Measurements from ENCODE around the gene ARRDC3.
"Not testable (repeated sequence)": the region's sequence is repeated elsewhere in the genome, so short reads cannot be mapped to it uniquely, and the experiment has no call there.

Gene ARRDC3
- 463 to 640 reads per million in 2 donors for total RNA-seq

GRCh38 chr5:91383027-91383955 is at the start of gene ARRDC3:
ARRDC3 (minus strand) TSS chr5:91383317; CDS start chr5:91383092, 225 bp downstream.
- peak; percentile 92 to 98 (median 94) for DNase-seq

GRCh38 chr5:91430949-91431348 is 47.8 kb upstream of the ARRDC3 start:
- DNase-seq = no peak

DNA sequence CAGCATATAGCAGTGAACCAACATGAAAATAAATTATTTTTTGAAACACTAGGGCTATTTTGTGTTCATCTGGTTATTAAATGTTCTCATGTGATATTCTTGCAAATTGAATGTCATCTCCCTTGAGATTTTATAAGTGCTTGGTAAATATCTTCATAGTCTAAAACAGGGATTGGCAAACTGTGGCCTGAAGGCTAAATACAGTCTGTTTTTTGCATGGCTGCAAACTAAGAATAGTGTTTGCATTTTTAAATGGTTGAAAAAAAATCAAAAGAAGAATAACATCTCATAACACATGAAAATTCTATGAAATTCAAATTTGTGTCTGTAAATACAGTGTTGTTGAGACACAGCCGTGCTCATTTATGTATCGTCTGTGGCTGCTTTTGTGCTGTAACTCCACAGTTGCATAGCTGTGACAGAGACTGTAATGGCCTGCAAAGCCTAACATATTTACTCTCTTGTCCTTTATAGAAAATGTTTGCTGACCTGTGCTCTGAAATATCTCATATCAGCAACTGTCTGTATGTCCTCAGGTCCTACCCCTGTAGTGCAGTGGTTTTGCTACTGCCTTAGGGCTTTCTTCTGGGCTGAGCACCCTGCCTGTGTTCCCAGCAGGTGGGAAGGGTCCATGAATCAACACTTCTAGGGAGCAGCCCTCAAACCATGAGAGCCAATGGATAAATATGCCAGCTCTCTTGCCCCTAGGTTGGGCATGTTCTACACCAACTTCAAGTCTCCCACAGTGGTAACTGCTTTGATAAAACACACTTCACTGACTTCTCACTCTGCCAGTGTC is 41.7 kb upstream of the ARRDC3 start:
- no peak for DNase-seq

DNA sequence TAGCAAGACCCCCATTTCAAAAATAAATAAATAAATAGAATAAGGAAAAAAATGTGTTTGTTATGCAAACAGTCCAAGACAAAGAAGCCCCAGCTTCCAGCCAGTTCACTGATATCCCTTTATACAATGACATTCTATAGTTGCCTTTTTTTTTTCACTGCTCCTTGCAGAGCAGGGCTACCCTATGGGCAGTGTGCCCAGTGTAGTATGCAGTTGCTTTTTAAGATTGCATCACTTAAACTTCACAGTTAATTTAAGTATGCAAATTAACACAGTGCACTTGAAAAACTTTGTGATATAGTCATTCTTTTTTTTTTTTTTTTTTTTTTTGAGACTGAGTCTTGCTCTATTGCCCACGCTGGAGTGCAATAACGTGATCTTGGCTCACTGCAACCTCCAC is 40.8 kb upstream of the ARRDC3 start:
- no peak for DNase-seq

DNA sequence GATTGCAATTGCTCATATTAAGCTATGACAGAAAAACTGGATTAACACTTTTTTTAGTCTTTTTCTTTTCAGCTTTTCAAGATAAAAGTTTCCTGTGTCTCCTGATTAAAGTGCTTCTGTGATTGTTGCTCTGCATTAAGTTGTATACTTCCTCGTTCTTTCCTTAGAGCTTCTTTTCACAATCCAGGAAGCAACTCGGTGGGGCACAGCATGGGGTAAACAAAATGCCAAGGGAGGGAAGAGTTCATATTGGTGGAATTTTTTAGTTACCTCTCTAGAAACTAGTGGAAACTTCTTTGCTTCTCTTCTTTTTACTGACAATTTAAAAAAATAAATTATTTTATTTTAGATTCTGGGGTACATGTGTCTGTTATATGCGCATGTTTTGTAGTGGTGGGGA is 37.8 kb upstream of the ARRDC3 start:
- DNase-seq = no peak

DNA sequence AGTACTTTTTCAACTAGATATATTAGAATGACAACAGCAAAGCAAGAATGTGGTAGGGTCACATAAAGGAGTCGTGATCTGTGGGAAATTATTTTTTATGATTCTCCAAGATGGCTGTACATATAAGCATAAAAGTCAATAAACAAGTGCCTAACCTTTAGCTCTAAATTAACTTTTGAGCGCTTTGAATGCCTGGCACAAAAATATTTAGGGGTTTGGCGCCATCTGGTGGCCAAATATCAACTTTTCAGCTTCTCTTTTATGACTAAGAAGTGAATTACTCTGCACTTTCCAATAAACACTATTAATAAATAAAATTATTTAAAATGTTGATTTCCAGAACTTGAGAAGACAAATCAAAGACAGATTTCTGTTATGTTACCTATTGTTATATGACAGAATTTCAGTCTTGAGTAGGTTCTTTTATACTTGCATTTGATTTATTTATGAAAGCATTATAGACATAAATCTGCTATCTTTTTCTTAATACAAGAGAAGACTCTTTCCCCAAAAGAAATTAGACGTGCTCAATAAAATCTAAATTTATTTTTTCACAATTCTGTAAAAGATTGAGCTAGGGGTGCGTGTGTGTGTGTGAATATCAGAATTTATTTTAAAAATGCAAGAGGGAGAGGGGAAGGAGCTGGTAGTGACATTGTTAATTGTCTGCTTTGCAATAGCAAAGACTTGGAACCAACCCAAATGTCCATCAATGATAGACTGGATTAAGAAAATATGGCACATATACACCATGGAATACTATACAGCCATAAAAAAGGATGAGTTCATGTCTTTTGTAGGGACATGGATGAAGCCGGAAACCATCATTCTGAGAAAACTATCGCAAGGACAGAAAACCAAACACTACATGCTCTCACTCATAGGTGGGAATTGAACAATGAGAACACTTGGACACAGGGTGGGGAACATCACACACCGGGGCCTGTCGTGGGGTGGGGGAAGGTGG is 36.7 kb upstream of the ARRDC3 start:
- DNase-seq = peak; percentile 36 to 66 (median 55)

GRCh38 chr5:91419136-91419535 is 36.0 kb upstream of the ARRDC3 start:
- no peak for DNase-seq

DNA sequence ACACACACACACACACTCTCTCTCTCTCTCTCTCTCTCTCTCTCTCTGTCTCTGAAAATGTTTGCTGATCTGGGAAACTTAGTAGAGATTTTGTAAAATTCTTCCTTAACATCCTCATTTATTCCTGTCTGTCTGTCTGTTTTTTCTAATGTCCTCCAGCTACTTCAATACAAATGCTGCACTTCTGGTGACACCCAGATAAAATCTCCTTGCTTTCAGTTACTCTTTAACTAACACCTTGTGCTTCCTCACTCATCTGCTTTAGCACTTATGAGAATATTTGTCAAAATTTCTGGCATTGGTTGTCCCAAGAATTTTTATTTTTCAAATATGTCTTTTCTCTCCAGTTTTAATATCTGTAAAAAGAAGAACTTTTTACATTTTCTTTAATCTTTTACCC is 35.0 kb upstream of the ARRDC3 start:
- peak in 1 of 5 experiments; percentile 8 for DNase-seq

DNA sequence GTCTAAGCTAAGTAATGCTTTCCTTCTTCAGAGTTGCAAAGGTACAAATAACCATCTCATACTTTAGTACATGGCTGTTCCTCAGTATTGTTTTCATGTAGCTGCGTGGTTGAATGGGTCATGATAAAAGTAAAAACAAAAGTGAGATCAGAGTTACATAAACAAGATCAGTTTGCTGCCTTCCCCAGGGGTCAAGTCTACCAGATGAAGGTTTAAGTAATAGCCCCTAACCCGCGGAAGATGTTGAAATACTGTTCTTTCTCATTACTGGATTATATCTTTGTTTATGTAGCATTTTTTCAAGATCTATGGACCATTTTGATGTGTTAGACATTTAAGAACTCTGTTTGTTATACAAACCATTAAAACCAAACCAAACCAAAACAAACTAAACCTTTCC is 34.1 kb upstream of the ARRDC3 start:
- DNase-seq = peak in 1 of 5 experiments; percentile 12

- DNase-seq = no peak
Observed at GRCh38 chr5:91416491-91416890, 33.4 kb upstream of the ARRDC3 start.

DNA sequence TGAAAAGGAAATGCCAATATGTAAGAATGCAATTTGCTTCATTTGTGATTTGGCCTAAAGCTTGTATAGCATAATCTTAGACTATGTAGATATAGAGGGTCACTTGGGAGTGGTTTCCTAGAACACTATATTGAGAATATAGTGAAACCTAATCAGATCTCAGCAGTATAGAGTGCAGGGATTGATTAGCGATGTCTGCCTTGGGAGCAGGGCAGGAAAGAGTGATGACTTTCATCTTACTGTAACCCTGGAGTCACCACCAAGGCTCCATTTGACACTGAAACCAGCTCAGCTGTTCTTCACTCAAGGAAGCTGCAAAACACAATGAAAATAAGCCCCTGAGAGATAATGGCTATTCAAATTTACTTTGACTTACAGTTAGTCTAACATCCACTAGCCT is 26.2 kb upstream of the ARRDC3 start:
- no peak for DNase-seq

GRCh38 chr5:91408710-91409109 is 25.6 kb upstream of the ARRDC3 start:
- no peak for DNase-seq

- DNase-seq = no peak
Observed at GRCh38 chr5:91407204-91407603, 24.1 kb upstream of the ARRDC3 start.

GRCh38 chr5:91403438-91403837 is 20.3 kb upstream of the ARRDC3 start:
- no peak for DNase-seq

DNA sequence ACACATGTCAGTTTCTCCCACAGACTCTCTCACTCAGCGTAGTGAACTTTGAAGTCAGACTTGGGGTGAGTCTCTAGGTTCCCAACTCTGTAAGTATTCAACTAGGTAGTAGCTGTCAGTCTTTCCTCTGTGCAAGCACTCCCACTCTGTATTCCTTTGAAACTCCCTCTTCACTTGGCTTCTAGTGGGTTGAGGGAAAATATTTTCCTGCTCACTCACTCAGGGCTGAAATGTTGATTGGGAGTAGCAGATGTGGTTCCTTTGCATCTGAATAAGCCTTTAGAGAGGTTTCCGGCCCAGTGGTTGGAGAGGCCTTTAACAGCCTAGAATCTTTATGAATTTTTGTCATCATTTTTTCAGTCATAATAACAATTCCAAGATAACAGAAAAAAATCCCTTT is 18.1 kb upstream of the ARRDC3 start:
- DNase-seq = no peak

GRCh38 chr5:91397791-91398190 is 14.7 kb upstream of the ARRDC3 start:
- no peak for DNase-seq

DNA sequence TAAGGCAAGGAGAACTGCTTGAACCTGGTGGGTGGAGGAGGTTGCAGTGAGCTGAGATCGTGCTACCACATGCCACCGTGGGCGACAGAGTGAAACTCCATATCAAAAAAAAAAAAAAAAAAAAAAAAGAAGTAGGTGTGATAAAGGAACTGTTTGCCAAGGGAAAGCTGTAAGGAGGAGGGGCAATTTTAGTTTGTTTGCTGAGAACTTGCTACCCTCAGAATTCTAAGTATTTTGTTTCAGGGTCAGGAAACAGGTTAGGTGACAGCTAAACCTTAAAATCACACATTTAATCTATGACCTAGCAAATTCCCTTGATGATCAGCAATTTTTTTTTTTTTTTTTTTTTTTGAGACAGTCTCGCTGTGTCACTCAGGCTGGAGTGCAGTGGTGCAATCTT is 7.2 kb upstream of the ARRDC3 start:
- DNase-seq = peak in 2 of 5 experiments; percentile 40 to 60

GRCh38 chr5:91389555-91389954 is 6.4 kb upstream of the ARRDC3 start:
- not testable (repeated sequence) for DNase-seq

DNA sequence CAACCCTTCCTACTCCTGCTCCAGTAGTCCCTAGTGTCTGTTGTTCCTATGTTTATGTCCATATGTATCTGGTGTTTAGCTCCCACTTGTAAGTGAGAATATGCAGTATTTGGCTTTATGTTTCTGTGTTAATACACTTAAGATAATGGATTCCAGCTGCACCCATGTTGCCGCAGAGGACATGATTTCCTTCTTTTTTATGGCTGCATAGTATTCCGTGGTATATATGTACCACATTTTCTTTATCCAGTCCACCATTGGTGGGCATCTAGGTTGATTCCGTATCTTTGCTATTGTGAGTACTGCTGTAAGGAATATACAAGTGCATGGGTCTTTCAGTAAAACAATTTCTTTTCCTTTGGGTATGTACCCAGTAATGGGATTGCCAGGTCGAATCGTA is 5.2 kb upstream of the ARRDC3 start:
- no peak for DNase-seq

DNA sequence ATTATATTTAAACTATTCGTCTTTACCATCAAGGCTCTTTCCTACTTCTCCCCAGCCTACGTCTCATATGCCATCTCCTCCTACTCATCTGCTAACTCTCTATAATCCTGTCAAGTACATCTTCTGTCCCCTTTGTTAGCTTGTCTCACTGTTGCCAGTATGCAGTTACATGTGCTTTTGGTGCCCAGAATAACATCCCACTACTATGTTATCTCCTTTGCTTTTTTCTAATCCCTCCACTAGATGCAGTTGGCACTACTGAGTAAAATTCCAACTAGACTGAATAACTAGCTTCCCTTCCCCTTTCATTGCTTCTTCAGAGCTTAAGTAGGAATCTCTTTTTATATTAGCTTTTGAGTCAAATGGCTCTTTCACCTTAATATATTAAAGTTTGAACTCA is 3.0 kb upstream of the ARRDC3 start:
- DNase-seq = no peak

DNA sequence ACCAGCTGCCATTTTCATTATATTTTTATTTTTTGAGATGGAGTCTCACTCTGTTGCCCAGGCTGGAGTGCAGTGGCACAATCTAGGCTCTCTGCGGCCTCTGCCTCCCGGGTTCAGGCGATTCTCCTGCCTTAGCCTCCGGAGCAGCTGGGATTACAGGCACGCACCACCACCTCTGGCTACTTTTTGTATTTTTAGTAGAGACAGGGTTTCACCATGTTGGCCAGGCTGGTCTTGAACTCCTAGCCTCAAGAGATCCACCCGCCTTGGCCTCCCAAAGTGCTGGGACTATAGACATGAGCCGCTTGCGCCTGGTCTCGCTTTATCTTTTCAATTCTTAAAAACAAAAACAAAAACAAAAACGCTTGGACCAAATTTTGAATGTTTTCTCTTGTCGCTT is 2.5 kb upstream of the ARRDC3 start:
- not testable (repeated sequence) for DNase-seq

DNA sequence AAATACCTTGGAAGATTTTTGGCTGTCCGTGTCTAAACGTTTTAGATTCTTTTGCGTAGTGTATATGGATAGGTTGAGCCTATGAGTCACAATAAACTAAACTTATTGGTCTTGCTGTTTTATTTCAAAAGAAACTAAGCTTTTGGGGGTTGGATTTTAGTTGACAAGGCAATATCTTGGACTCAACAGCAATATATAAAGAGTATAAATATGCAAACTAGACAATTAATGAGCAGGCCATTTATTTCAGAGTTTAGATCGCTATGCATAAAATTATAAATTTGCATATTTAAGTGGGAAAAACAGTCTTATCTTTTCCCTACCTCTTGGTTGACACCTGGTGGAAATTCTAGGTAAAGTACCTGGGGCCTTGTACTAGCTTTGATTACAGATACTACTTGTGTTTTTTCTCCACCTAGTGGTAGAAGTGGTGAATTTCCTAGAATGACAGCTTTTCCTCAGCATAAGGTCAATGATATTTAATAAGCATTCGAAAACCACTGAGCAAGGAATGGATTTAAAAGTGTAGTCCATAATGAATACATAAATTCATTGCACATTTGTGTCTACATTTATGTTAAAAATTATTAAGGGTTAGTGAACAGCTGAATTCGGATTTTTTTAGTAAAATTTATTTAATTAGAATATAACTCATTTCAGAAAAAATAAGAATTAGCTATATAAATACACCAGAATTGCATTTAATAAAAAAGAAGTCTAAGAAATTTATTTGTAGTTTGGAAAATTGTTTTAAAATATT is 1.7 kb upstream of the ARRDC3 start:
- DNase-seq = peak in 2 of 5 experiments; percentile 73 to 88
